ENCODE measurements around the gene CENPF.

DNA sequence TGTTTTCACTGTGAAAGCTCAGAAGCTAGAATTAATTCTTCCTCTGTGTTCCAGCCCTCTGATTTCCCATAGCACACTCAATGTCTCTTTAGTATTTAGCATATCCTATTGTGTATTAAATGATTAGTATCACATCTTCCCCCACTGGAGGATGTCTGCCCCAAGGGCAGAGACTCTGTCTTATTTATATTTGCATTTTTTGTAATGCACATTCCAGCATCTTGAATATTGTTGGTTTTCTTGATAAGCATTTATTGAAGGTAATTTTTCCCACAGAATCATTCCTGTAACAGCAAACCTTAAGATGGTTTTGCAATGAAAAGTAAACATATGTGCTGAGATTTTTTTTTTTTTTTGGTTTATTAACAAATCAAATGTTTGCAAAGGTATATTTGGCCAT, 34.1 kb downstream of the CENPF start:
- TF ChIP-seq MEF2A (IDR thresholded peaks at IDR 0.05; ENCODE audit: control insufficient read depth, low read depth, low read length), result no peak
- TF ChIP-seq RNF2 (IDR thresholded peaks at IDR 0.05), result no peak
